Brain pericyte (primary cell): Measurements from ENCODE around the gene ANKFY1.
A peak's percentile ranks its signal among the peaks of the same experiment; 100 is the strongest.
"Not testable (repeated sequence)": the region's sequence is repeated elsewhere in the genome, so short reads cannot be mapped to it uniquely, and the experiment has no call there.

Experiments
- DNase-seq: peaks from one replicate; pipeline ENCODE4 v3.0.0-alpha.2; 2012; ENCODE audit warnings: low read depth, low spot score

The ANKFY1 gene

DNA sequence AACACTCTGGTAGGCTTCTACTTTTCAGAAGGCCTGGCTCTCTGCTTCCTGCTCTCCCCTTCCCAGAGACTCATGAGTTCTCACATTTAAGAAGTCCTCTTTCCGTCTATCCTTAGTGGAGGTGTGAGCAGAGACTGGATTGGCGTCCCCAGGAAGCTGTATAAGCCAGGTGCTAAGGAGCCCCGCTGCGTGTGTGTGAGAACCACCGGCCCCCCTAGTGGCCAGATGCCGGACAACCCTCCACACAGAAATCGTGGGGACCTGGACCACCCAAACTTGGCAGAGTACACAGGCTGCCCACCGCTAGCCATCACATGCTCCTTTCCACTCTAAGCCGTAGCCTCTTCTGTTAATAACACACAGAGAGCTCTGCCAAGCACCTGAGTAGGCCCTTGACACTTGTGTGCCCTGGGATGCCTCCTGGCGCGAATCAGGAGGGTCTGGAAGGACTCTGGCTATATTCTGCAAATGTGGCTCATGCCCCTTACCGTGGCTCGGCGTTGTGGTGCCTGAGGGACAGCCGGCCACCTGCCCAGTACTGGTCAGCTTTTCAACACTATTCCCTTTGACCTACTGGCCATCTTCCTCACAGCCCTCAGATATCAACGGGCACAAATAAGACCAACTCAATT lies 106.9 kb downstream of the ANKFY1 start:
- no peak for DNase-seq

DNA sequence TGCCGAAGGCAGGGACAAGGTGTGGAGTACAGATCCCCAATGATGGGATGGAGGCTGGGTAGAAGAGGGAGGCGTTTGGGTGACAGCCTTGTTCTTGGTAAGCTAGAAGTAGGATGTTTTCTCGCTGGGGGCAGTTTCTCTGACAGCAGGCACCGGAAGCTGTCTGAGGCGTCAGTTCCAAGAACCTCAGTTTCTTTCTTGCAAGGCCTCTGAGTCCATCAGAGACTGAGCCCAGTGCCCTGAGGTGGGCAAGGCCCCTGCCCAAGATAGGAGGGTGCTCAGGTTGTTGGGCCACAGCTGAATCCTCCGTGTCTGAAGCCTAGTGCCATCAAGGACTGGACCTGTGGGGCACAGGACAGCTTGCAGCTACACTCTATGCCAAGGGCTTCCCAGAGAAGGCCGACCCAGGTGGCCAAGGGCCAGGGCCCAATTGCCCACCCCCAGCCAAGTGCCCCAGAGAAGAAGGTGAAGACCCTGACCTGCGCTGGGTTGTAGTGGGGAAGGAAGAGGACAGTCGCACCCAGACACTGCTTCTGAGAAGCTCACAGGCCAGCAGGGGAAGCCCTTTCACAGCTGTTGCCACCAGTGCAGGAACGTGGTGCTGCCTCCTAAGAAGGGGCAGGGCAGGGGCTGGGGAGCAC lies 107.7 kb downstream of the ANKFY1 start:
- no peak for DNase-seq

DNA sequence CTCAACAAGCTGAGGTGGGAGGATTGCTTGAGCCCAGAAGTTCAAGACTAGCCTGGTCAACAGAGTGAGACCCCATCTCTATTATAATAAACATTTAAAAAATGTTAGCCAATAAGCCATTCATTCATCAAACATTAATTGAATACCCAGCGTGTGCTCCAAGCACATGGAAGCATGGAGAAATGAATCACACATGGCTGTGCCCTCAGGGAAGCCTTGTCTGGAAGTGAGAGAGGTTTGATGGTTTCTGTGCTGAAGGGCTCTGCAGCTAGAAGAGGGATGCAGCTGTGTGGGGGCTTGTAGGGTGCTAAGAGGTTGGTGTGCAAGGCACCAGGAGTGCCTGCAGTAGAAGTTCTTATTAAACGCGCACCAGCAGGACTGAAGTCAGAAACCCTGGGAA lies 109.6 kb downstream of the ANKFY1 start:
- DNase-seq, result no peak

GRCh38 chr17:4152471-4152870 lies 111.3 kb downstream of the ANKFY1 start:
- DNase-seq, result no peak

- DNase-seq, result no peak
Measured at GRCh38 chr17:4150096-4150495, 113.7 kb downstream of the ANKFY1 start.

GRCh38 chr17:4148611-4149308 lies 115.0 kb downstream of the ANKFY1 start:
- DNase-seq, result no peak

GRCh38 chr17:4147751-4148310 lies 115.9 kb downstream of the ANKFY1 start:
- DNase-seq, result no peak

GRCh38 chr17:4146641-4147040 lies 117.1 kb downstream of the ANKFY1 start:
- no peak for DNase-seq

DNA sequence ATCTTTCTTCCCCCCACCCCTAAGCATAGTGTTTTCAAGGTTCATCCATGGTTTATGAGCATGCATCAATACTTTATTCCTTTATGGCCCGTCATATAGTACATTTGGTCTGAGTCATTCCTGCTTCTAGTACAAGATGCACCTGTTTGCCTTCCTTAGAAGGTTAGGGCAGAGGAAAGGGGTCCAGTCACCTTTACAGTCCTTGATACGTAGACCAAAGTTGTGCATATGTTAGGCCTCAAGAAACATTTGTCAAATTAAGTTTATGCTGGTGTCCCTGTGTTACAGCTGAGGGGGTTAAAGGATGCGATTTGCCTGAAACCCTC lies 119.4 kb downstream of the ANKFY1 start:
- DNase-seq, result no peak

- peak; percentile 75 for DNase-seq
Measured at GRCh38 chr17:4143563-4144421, 120.0 kb downstream of the ANKFY1 start.

DNA sequence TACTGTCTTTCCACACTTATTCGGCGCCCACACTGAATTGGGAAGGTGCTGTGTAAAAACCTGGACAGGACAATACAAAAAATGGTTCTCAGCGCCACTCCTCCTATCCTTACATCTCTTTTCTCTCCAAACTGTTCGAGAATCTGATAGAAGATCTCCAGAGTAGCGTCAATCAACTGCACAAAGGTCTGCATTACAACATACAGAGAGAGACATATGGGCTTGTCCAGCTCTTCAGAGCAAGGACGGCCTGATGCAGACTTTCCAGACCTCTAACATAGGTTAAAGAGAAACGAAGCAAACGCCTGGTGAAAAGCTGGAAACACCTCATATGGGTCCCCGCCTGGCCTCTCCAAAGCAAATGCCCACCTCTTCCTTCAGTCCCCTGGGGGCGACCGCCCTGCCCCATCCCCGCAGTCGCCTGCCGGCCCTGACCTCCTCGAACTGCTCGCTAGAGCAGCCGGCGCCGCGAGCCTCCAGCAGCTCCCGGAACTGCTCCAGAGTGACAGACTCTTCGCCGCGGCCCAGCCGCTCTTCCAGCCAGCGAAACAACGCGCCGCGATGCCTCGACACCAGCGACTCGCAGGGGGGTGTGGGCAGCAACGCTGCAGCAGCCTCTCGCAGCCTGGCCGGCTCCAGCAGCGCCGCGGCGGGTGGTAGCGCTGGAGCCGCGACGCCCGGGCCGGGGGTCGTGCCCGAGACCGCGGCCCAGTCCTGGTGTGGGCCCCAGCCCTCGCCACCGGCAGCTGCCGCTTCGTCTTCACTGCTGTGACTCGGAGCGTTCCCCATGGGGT lies 121.5 kb downstream of the ANKFY1 start:
- DNase-seq, result no peak

DNA sequence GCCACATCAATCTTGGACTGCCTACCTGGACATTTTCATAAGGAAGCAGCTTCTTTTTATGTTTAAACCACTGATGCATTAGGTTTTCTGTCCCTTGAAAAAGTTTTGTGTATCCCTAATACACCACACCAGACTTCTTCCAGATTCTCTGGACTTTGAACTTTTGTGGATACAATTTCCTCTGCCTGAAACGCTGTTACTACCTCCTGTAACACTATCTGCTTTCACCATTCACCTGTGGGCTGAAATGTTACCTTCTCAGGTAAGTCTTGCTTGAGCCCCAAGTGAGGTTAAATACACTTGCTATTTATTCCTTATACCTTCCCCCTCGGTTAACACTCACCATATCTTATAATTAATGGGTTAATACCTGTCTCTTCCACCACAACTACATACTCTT lies 123.7 kb downstream of the ANKFY1 start:
- DNase-seq, result no peak

GRCh38 chr17:4138906-4139526 lies 124.8 kb downstream of the ANKFY1 start:
- not testable (repeated sequence) for DNase-seq

DNA sequence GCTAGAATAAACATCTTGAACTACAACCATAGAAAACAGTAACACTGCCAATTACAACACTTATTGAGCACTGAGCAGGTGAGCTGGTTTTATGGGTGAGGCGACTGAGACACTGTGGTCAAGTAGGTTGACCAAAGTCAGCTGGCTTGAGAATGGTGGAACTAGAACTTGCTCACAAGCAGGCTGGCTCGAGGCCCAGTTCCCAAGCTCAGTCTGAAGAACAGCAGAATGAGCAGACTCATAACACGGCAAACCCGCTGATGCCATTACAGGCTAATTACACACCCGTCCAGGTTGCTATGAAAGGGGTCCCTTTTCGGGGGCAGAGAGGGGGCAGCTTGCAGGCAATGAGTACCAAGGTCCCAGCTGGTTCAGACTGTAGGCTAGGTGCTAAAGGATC lies 127.4 kb downstream of the ANKFY1 start:
- DNase-seq, result no peak

GRCh38 chr17:4135489-4135888 lies 128.3 kb downstream of the ANKFY1 start:
- no peak for DNase-seq

DNA sequence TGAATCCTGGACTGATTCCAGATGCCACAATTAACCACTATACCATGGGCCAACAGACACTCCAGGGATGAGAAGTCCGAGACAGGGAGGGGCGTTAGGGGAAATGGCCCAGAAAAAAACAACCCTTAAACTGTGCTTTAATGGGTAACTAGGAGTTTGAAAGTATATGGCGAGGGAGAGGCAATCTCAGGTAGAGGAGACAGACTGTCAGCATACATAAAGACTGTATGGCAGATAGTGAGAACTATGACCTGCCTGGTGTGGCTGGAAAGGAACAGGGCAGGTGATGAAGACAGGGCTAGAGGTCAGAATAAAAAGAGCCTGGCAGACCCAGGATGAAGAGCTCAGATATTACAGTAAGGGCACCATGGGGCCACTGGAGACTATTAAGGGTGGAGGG lies 129.1 kb downstream of the ANKFY1 start:
- DNase-seq, result no peak

GRCh38 chr17:4130715-4131114 lies 133.1 kb downstream of the ANKFY1 start:
- no peak for DNase-seq

DNA sequence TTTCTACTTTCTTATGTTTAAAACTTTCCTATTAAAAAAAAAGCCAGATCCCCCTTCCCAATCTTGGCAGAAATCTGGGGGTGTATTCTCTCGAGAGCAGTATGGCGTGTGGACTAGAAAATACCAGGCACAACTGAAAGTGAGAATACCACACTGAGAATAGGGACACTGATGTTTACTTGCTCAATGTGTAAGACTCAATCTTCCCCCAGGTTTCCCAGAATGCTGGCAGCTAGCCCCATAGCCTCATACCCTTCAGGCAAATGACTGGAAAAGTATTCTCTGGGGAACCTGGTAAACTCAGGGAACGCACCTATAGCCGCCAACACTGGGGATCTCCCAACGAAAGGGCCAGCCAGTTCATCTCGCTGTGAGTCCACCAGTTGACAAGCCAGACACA lies 136.2 kb downstream of the ANKFY1 start:
- DNase-seq, result no peak

DNA sequence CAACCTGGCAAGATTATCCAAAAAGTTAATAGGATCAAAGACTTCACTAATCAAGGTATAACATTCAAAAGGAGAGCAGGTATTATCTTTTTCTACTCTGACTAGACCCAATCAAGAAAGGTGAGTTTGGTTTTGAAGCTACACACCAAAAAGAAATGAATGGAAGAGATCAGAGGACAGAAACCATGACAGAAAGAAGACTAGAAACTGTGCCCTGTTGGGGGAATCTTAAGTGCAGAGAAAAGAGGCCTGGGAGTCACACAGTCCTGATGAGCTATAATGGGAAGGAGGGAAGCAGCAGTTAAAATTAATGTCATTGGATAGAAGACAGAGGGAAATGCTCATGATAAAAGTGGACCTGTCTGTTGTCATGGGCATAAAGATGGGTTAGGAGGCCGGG lies 138.2 kb downstream of the ANKFY1 start:
- no peak for DNase-seq

GRCh38 chr17:4124999-4125398 lies 138.8 kb downstream of the ANKFY1 start:
- DNase-seq, result no peak

DNA sequence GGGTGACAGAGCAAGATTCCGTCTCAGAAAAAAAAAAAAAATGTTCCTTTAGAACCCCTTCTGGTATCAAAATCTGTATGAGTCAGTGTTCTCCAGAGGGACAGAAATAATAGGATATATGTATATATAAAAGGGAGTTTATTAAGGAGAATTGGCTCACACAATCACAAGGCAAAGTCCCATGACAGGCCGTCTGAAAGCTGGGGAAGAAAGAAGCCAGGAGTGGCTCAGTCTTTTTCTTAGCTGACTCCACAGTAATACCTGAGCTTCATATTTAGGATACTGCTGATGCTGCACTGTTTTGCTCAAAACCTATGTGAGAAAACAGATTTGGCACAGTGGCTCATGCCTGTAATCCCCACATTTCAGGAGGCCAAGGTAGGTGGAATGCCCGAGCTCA lies 143.4 kb downstream of the ANKFY1 start:
- no peak for DNase-seq
